ENCODE measurements around the gene EEF1B2.

The EEF1B2 gene

DNA sequence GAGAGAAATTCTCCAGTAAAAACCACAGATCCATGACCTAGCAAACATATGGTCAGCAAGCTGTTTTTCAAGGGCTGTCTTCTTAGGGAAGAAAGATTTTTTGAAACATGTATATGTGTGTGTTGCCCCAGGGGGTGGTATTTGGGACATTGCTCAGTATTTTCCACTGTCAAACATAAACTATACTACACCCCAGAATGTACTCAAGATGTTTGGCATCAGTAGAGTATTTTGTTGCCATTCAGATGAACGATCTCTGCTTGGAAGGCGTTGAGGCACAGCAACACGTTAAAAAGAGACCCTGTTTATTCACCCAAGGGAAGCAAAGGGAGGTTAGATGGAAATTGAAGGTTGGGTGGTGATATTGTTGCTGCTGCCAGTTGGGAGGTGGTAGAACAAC, 30.0 kb downstream of the EEF1B2 start:
- Histone ChIP-seq H3K9ac (ENCODE audit: low read depth, low read length) (no peak overlapping the region), H3K9me3 (ENCODE audit: insufficient read depth, low read length, severe bottlenecking) (no peaks in the 10 kb centered on the region), H3K79me2 (ENCODE audit: insufficient read depth, low read length) (no peaks in the 10 kb centered on the region), H3K27me3 (ENCODE audit: insufficient read depth, low read length, poor library complexity) (peaks cover 2% of the 10 kb centered on the region), H3K4me3 (ENCODE audit: low read depth in 1 of 2, low read length in 2 of 2) (no peak overlapping the region), H3K4me1 (ENCODE audit: insufficient read depth, low read length) (no peaks in the 10 kb centered on the region), H3K36me3 (ENCODE audit: insufficient read depth, low read length) (no peaks in the 10 kb centered on the region), H2AFZ (ENCODE audit: low read depth, low read length) (no peak overlapping the region), H4K20me1 (ENCODE audit: insufficient read depth, low read length) (no peaks in the 10 kb centered on the region), H3K4me2 (ENCODE audit: insufficient read depth, low read length) (no peak overlapping the region), H3K27ac (ENCODE audit: low read length) (no peak overlapping the region)
- DNase-seq (no peak), ATAC-seq (ENCODE audit: insufficient read depth, low read depth) (no peak)
- no peak for TF ChIP-seq EZH2 (IDR thresholded peaks at IDR 0.05; ENCODE audit: borderline replicate concordance, low read depth, low read length, severe bottlenecking)
- TF ChIP-seq, protein P1, sequence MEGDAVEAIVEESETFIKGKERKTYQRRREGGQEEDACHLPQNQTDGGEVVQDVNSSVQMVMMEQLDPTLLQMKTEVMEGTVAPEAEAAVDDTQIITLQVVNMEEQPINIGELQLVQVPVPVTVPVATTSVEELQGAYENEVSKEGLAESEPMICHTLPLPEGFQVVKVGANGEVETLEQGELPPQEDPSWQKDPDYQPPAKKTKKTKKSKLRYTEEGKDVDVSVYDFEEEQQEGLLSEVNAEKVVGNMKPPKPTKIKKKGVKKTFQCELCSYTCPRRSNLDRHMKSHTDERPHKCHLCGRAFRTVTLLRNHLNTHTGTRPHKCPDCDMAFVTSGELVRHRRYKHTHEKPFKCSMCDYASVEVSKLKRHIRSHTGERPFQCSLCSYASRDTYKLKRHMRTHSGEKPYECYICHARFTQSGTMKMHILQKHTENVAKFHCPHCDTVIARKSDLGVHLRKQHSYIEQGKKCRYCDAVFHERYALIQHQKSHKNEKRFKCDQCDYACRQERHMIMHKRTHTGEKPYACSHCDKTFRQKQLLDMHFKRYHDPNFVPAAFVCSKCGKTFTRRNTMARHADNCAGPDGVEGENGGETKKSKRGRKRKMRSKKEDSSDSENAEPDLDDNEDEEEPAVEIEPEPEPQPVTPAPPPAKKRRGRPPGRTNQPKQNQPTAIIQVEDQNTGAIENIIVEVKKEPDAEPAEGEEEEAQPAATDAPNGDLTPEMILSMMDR (IDR thresholded peaks at IDR 0.05; ENCODE audit: borderline replicate concordance, extremely low read depth, low read length, poor library complexity, severe bottlenecking) = no peak

- Histone ChIP-seq H3K27me3 (ENCODE audit: insufficient read depth, low read length, poor library complexity) (peaks cover 2% of the 10 kb centered on the region), H3K4me3 (ENCODE audit: low read depth in 1 of 2, low read length in 2 of 2) (no peak overlapping the region), H3K9ac (ENCODE audit: low read depth, low read length) (no peak overlapping the region), H3K4me2 (ENCODE audit: insufficient read depth, low read length) (no peak overlapping the region), H3K27ac (ENCODE audit: low read length) (no peak overlapping the region), H3K79me2 (ENCODE audit: insufficient read depth, low read length) (no peaks in the 10 kb centered on the region), H3K9me3 (ENCODE audit: insufficient read depth, low read length, severe bottlenecking) (no peaks in the 10 kb centered on the region), H3K36me3 (ENCODE audit: insufficient read depth, low read length) (no peaks in the 10 kb centered on the region), H4K20me1 (ENCODE audit: insufficient read depth, low read length) (no peaks in the 10 kb centered on the region), H3K4me1 (ENCODE audit: insufficient read depth, low read length) (no peaks in the 10 kb centered on the region), H2AFZ (ENCODE audit: low read depth, low read length) (no peak overlapping the region)
- TF ChIP-seq EZH2 (IDR thresholded peaks at IDR 0.05; ENCODE audit: borderline replicate concordance, low read depth, low read length, severe bottlenecking) = no peak
- TF ChIP-seq, protein P1 (IDR thresholded peaks at IDR 0.05; ENCODE audit: borderline replicate concordance, extremely low read depth, low read length, poor library complexity, severe bottlenecking) = no peak
- DNase-seq (no peak), ATAC-seq (ENCODE audit: insufficient read depth, low read depth) (no peak)
These were observed 30.4 kb downstream of the EEF1B2 start for GRCh38 chr2:206190111-206190510.

GRCh38 chr2:206190689-206191088, 31.0 kb downstream of the EEF1B2 start:
- H3K9ac ChIP-seq (ENCODE audit: low read depth, low read length) = no peak overlapping the region
- no peaks in the 10 kb centered on the region for H3K4me1 ChIP-seq (ENCODE audit: insufficient read depth, low read length)
- TF ChIP-seq, protein P1 (IDR thresholded peaks at IDR 0.05; ENCODE audit: borderline replicate concordance, extremely low read depth, low read length, poor library complexity, severe bottlenecking) = no peak
- no peak for TF ChIP-seq EZH2 (IDR thresholded peaks at IDR 0.05; ENCODE audit: borderline replicate concordance, low read depth, low read length, severe bottlenecking)
- peaks cover 2% of the 10 kb centered on the region for H3K27me3 ChIP-seq (ENCODE audit: insufficient read depth, low read length, poor library complexity)
- no peaks in the 10 kb centered on the region for H4K20me1 ChIP-seq (ENCODE audit: insufficient read depth, low read length)
- no peak overlapping the region for H2AFZ ChIP-seq (ENCODE audit: low read depth, low read length)
- DNase-seq (no peak), ATAC-seq (ENCODE audit: insufficient read depth, low read depth) (no peak)
- no peaks in the 10 kb centered on the region for H3K9me3 ChIP-seq (ENCODE audit: insufficient read depth, low read length, severe bottlenecking)
- no peaks in the 10 kb centered on the region for H3K36me3 ChIP-seq (ENCODE audit: insufficient read depth, low read length)
- H3K4me2 ChIP-seq (ENCODE audit: insufficient read depth, low read length) = no peak overlapping the region
- no peak overlapping the region for H3K4me3 ChIP-seq (ENCODE audit: low read depth in 1 of 2, low read length in 2 of 2)
- no peak overlapping the region for H3K27ac ChIP-seq (ENCODE audit: low read length)
- H3K79me2 ChIP-seq (ENCODE audit: insufficient read depth, low read length) = no peaks in the 10 kb centered on the region

DNA sequence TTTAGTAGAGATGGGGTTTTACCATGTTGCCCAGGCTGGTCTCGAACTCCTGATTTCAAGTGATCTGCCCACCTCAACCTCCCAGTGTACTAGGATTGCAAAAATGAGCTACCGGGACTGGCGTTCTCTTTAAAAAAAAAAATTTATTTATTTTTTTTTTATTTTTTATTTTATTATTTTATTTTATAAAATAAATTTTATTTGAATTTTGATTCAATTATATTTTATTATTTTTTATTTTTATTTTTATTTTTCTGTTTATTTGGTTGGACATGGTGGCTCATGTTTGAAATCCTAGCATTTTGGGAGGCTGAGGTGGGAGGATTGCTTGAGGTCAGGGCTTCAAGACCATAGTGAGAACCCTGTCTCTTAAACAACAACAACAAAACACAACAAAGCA, 32.5 kb downstream of the EEF1B2 start:
- Histone ChIP-seq H3K36me3 (ENCODE audit: insufficient read depth, low read length) (no peaks in the 10 kb centered on the region), H3K4me1 (ENCODE audit: insufficient read depth, low read length) (no peaks in the 10 kb centered on the region), H3K9me3 (ENCODE audit: insufficient read depth, low read length, severe bottlenecking) (no peaks in the 10 kb centered on the region), H3K27ac (ENCODE audit: low read length) (no peak overlapping the region), H4K20me1 (ENCODE audit: insufficient read depth, low read length) (no peaks in the 10 kb centered on the region), H3K4me3 (ENCODE audit: low read depth in 1 of 2, low read length in 2 of 2) (no peak overlapping the region), H3K9ac (ENCODE audit: low read depth, low read length) (no peak overlapping the region), H3K4me2 (ENCODE audit: insufficient read depth, low read length) (no peak overlapping the region), H3K79me2 (ENCODE audit: insufficient read depth, low read length) (no peaks in the 10 kb centered on the region), H3K27me3 (ENCODE audit: insufficient read depth, low read length, poor library complexity) (peaks cover 2% of the 10 kb centered on the region), H2AFZ (ENCODE audit: low read depth, low read length) (no peak overlapping the region)
- ATAC-seq (ENCODE audit: insufficient read depth, low read depth) (no peak), DNase-seq (no peak)
- TF ChIP-seq, protein P1 (IDR thresholded peaks at IDR 0.05; ENCODE audit: borderline replicate concordance, extremely low read depth, low read length, poor library complexity, severe bottlenecking) = no peak
- TF ChIP-seq EZH2 (IDR thresholded peaks at IDR 0.05; ENCODE audit: borderline replicate concordance, low read depth, low read length, severe bottlenecking) = no peak

Measured in DND-41 (cell line).